A549 treated with Hydrocortisone at 1 μM for 4 hours (cell line): ENCODE data around the gene MINAR2. TPM values are rescaled to one million over a fixed set of nuclear protein-coding genes. Genes with fewer than 3 reads are reported as not detected.

Experiments
- total RNA-seq: library from RNA; stranded (reverse); fragments of 200-300 nt; extraction: Qiagen RNA extraction; gene quantifications from 5 replicates; pipeline ENCODE4 v1.2.3, GENCODE V29; 2022

Gene MINAR2, protein sequence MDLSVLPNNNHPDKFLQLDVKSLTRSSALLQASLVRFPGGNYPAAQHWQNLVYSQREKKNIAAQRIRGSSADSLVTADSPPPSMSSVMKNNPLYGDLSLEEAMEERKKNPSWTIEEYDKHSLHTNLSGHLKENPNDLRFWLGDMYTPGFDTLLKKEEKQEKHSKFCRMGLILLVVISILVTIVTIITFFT
- not detected in 5 replicates for total RNA-seq

DNA sequence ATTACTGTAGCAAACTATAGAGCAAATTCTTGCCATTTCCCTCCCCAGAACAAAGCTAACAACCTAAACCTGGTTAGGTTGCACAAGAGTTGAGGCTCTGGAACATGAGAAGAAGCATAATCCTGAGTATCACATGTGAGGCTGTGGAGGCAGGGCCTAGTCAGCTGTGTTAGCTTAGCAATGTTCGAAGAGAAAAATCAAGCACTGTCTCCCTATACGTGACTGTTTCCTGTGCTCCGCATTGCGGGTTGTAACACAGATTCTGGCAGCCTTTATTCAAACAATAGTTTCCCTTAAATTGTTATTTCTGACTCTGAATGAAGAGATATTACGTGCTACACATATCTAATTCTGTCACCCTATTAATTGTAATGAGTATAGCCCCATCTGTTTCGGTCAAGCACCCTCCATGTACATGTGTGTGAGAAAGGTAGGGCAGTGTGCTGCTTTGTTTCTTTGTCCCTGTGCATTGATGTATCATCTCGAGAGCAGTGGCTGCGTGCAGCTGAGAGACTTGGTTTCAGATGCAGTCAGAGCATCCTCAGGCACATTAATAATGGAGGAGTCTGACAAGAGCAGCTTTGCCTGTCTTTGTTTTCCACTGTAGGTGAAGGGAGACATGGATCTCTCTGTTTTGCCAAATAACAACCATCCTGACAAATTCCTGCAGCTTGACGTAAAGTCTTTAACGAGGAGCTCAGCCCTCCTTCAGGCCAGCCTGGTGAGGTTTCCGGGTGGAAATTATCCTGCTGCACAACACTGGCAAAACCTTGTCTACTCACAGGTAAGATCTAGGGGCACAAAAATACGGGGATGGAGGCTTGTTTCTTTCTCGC lies at the start of gene MINAR2:
Gene MINAR2 (plus strand): TSS at position 523 of the 836 bp plus-strand sequence. CDS start 97 bp downstream, at position 620.

Other genes starting within 250 kb of the MINAR2 start
- 0.09 to 0.12 TPM (median 0.09 TPM) in 4 of 5 replicates, not detected in the other for gene CHSY3, start 156.4 kb downstream of the MINAR2 start, total RNA-seq